K562 (cell line): ENCODE data around the gene RASGRP1. TPM values are rescaled to one million over a fixed set of nuclear protein-coding genes. Genes with fewer than 3 reads are reported as not detected.

ENCODE experiments used
- CHD7 ChIP-seq: fragments of 200-600 bp; sonication (generic); IDR thresholded peaks from one replicate; pipeline ENCODE4 v1.6.1; 2012; ENCODE audit warnings: mild to moderate bottlenecking, low read depth, low read length, inconsistent platforms
- TGIF2 ChIP-seq: sonication (generic); formaldehyde crosslinking; IDR thresholded peaks from 2 replicates; pipeline ENCODE4 v1.8.1; 2022; ENCODE audit warnings: mild to moderate bottlenecking, missing genetic modification reagents, moderate library complexity
- polyA plus RNA-seq, 8 experiments: library from polyadenylated mRNA; depleted of rRNA in 4 of 8; stranded (reverse) in 5 of 8; unstranded in 3 of 8; fragments of >200 nt; fragmentation: Nextera tagmentation in 2 of 8; fragmentation: Illumina TruSeq in 1 of 8; extraction: Ambion mirVana in 2 of 8; extraction: Trizol in 1 of 8; gene quantifications; 2 replicates each; pipeline versions ENCODE4 v1.2.1 to v1.2.3, GENCODE V29; 2011 to 2014; ENCODE audit warnings: inconsistent platforms in 1 of 8, missing spikeins in 1 of 8
- total RNA-seq, 7 experiments: library from RNA; depleted of rRNA in 6 of 7; stranded (reverse); fragments of >200 nt in 6 of 7; fragmentation: Illumina TruSeq in 2 of 7; extraction: Trizol in 2 of 7; gene quantifications; 2 replicates each; pipeline versions ENCODE4 v1.2.1 to v1.2.3, GENCODE V29; 2011 to 2021; ENCODE audit warnings: low replicate concordance in 1 of 7

RASGRP1 gene
- total and polyA plus RNA-seq, 9 of the 15 experiments (the other 6 are each of a cell fraction or from before 2014, with no cell fraction given) = 0.14 to 0.72 (median 0.31) TPM

GRCh38 chr15:38609097-38609738 is 44.6 kb upstream of the RASGRP1 start (continued):
- TF ChIP-seq CHD7 = no peak
- no peak for TF ChIP-seq TGIF2 (CRISPR knock-in tag)
